Natural killer cell treated with Interleukin-12 subunit alpha and Interleukin-12 subunit beta and Interleukin-15 and Interleukin-18, amount 100 ng/mL, for 72 hours (primary cell): Measurements from ENCODE around the gene RASA3. TPM values are rescaled to one million over a fixed set of nuclear protein-coding genes. Genes with fewer than 3 reads are reported as not detected.

Source experiments
- ATAC-seq, 2 donors: fragments of 150-1000 bp; cut with Tn5 transposase in 1 of 2; sonication (Bioruptor Pico), chemical (Tn5 transposase) in 1 of 2; 2 replicates each; pipeline ENCODE4 v1.10.0; 2021
- DNase-seq: peaks from one replicate; pipeline ENCODE4 v3.0.0; 2022; ENCODE audit warnings: low spot score
- H3K27ac Mint-ChIP-seq, 2 donors: 1 replicate in 1 of 2; 2 replicates in 1 of 2; pipeline ENCODE4 v1.8.0; 2022; ENCODE audit warnings: mixed read lengths in 2 of 2, mild to moderate bottlenecking in 1 of 2, moderate library complexity in 1 of 2
- H3K27me3 Mint-ChIP-seq, 2 donors: 1 replicate in 1 of 2; 2 replicates in 1 of 2; pipeline ENCODE4 v1.8.0; 2022; ENCODE audit warnings: mixed read lengths in 2 of 2
- H3K36me3 Mint-ChIP-seq: one replicate; pipeline ENCODE4 v1.8.0; 2022; ENCODE audit warnings: mixed read lengths
- H3K4me1 Mint-ChIP-seq, 2 donors: 1 replicate in 1 of 2; 2 replicates in 1 of 2; pipeline ENCODE4 v1.8.0; 2022; ENCODE audit warnings: low read depth in 2 of 2, mixed read lengths in 2 of 2, mild to moderate bottlenecking in 1 of 2
- H3K4me3 Mint-ChIP-seq: one replicate; pipeline ENCODE4 v1.8.0; 2022; ENCODE audit warnings: mixed read lengths
- H3K9me3 Mint-ChIP-seq: 2 replicates; pipeline ENCODE4 v1.8.0; 2022; ENCODE audit warnings: mixed read lengths
- total RNA-seq, 2 donors: library from RNA; stranded (reverse); gene quantifications; one replicate each; pipeline ENCODE4 v1.2.3, GENCODE V29; 2022

Gene RASA3
- total RNA-seq, 2 donors from 2014 or later = 6.9 to 11.7 TPM

DNA sequence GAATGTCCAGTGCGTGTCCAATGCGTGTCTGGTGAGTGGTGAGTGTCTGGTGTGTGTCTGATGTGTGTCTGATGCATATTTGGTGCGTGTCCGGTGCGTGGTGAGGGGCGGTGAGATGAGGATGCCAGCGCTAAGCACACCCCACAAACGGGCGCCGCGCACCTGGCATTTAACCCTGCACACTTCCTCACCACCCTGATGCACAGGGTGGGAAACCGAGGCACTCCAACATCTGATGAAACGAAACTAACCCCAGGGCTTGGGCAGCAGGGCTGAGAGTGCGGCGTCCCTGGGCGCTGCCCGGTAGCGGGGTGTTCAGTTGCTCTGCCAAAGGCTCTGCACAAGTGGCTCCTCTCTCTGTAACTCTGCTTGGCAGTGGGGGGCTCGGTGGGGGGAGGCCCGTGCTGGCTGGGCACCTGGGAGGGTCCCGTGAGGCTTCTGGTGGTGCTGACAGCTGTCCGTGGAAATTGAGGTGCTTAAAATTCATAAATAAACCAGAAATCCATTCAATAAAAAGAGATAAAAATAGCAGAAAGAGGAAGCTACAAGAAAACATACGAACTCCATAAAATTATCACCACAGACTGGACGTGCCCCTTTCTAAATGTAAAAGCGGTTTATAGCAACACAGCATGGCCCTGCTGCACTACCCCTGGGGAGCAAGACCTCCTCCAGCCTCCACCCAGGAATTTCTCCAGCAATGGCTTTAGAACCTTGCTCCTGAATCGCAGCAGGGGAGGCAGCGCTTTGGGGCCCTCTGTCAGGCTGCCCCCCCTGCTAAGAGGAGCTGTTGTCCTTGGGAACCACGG, 76.0 kb downstream of the RASA3 start:
- H3K36me3 Mint-ChIP-seq = no peaks in the 10 kb centered on the region
- no peak for ATAC-seq
- peaks cover 29 to 57% of the 10 kb centered on the region in 2 donors for H3K4me1 Mint-ChIP-seq
- H3K27ac Mint-ChIP-seq = peak overlapping the region in 1 of 2 donors; percentile 51
- no peak overlapping the region for H3K4me3 Mint-ChIP-seq
- no peaks in the 10 kb centered on the region for H3K9me3 Mint-ChIP-seq
- DNase-seq = no peak
- H3K27me3 Mint-ChIP-seq = no peaks in the 10 kb centered on the region

DNA sequence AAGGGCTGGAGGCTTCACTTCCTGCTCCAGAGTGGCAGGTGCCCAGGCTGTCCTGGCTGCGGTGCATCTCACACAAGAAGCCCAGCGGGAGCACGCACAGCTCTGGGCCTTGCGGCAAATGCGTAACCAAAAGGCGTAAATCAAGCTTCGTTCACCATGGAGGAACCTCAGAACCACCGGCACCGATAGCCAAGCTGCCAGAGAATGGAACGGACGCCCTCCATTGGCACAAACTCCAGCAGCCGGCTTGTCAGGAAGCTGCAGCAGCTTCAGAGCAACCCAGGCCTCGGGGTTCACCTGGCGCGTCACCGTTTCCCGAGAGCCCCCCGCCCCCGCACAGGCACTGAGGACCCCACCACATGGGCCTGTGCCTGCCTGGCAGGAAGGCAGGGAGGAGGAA, 76.7 kb downstream of the RASA3 start:
- DNase-seq = no peak
- Mint-ChIP-seq H3K27ac (no peak overlapping the region), H3K4me3 (no peak overlapping the region)

DNA sequence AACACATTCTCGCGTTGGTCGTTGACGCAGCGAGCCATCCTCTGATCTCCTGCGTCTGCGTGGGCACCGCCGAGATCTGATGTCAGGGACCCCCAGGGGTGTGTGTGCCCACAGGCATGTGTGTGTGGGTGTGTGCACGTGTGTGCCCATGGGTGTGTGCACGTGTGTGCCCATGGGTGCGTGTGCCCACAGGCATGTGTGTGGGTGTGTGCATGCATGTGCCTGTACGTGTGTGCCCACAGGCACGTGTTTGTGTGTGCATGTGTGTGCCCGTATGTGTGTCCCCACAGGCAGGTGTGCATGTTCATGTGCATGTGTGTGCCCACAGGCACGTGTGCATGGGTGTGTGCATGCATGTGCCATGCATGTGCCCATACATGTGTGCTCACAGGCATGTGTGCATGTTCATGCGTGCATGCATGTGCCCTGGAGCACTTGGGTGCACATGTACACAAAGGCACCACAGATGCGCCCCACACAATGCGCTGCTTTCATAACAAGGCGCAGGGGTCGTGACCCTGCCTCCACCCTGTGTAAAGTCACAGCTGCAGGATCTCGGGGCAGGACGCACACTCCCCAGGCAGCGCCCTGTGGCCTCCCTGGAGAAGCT, 77.5 kb downstream of the RASA3 start:
- Mint-ChIP-seq H3K27ac (no peak overlapping the region), H3K27me3 (no peaks in the 10 kb centered on the region), H3K9me3 (no peaks in the 10 kb centered on the region), H3K36me3 (no peaks in the 10 kb centered on the region), H3K4me1 (peaks cover 27 to 59% of the 10 kb centered on the region in 2 donors), H3K4me3 (no peak overlapping the region)
- DNase-seq (no peak), ATAC-seq (no peak)

More for the DNA sequence above, 76.7 kb downstream of the RASA3 start:
- Mint-ChIP-seq H3K9me3 (no peaks in the 10 kb centered on the region), H3K27me3 (no peaks in the 10 kb centered on the region), H3K4me1 (peaks cover 29 to 57% of the 10 kb centered on the region in 2 donors), H3K36me3 (no peaks in the 10 kb centered on the region)
- ATAC-seq = no peak

DNA sequence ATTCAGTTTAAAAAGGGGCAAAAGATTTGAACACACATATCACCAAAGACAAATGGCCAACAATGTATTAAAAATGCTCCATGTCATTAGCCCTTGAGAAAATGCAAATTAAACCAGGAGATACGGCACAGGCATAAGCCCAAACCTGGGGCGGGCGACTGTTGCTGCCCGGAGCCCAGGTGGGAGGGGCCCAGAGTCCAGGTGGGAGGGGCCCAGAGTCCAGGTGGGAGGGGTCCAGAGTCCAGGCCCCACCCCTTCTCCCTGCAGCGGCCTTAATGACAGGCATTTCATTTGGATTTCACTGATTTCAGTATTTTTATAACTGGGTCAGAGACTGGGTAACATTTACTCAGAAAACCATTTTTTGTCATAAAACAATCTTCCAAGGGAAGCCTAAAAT, 78.2 kb downstream of the RASA3 start:
- DNase-seq = no peak
- Mint-ChIP-seq H3K4me1 (peaks cover 27 to 59% of the 10 kb centered on the region in 2 donors), H3K9me3 (no peaks in the 10 kb centered on the region), H3K4me3 (no peak overlapping the region), H3K27me3 (no peaks in the 10 kb centered on the region), H3K27ac (no peak overlapping the region), H3K36me3 (no peaks in the 10 kb centered on the region)
- ATAC-seq = no peak

DNA sequence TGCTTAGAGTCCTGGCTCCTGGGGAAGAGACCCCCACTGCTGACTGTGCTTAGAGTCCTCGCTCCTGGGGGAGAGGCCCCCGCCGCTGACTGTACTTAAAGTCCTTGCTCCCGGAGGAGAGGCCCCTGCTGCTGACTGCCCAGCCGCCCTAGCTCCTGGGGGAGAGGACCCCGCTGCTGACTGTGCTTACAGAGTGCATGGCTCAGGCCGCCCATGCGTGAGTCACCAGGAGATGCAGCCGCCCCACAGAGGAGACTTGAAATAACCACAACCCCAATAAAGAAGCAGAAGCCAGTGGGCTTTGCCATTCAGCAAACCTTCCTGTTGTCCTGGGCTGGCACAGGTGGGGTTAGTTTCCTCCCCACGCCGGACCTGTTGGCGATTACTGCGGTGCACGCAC, 79.4 kb downstream of the RASA3 start:
- Mint-ChIP-seq H3K36me3 (no peaks in the 10 kb centered on the region), H3K4me1 (peaks cover 32 to 57% of the 10 kb centered on the region in 2 donors), H3K27me3 (no peaks in the 10 kb centered on the region), H3K9me3 (no peaks in the 10 kb centered on the region), H3K4me3 (no peak overlapping the region), H3K27ac (peak overlapping the region; percentile 47 to 76)
- DNase-seq (no peak), ATAC-seq (no peak)

DNA sequence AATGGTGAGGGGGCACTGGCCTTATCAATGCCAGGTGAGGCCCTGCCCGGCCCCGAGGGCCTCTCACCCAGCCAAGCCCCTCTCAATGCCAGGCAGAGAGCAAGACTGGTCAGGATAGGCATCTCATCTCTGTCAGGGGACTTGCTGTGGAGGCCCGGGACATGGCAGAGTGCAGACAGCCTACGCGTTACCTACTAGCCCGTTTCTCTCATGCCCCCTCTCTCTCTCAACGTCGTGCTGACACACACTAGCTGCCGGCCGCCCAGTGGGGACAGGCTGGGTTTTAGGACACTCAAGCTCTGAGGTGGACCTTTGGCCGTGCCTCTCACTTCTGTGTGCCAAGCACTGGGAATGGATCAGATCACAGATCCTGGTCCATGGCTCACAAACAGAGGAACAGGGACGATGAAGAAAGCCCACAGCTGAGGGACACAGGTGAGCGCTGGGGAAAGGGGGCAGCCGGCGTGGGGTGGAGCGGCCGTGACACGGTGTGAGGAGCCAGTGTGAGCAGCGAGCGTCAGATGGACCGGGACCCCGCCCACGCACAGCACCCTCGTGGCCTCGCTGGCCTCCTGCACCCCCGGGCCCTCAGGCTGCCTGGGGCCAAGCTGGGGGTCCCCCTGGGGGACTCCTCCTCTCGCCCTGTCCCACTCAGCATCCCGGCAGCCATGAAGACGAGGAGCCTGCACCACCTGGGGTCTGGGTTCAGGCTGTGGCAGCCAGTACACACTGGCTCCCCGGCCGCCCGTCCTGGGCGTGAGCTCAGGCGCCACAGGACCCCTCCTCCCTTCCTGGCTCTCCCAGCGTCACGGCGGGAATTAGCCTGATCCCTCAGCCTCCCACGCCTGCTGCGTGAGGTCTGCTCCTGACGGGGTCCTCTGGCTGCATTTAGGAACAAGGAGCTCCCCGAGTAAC, 81.6 kb downstream of the RASA3 start:
- Mint-ChIP-seq H3K9me3 (no peaks in the 10 kb centered on the region), H3K4me3 (no peak overlapping the region), H3K27ac (peak overlapping the region in 1 of 2 donors; percentile 16), H3K27me3 (no peaks in the 10 kb centered on the region), H3K4me1 (peaks cover 37 to 52% of the 10 kb centered on the region in 2 donors), H3K36me3 (no peaks in the 10 kb centered on the region)
- ATAC-seq (no peak), DNase-seq (no peak)

DNA sequence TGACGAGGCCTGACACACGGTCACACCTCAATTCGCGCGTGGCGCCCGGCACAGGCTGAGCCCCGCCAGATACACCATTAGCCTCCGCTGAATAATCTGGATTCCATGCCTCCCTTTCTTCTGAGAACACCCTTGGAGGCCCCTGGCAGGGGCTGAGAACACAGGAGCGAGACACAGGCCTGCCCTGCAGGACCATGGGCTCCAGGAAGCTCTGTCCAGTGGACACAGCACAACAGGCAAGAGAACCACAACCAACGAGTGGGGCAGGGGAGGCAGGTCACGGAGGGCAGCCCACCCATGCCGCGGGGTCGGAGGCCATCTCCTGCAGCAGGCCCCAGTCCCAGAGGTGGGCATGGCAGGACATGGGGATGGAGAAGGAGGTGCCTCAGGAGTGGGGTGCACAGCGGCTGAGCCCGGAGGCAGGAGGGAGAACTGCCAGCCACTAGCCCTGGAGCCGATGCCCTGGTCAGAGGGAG, 82.8 kb downstream of the RASA3 start:
- Mint-ChIP-seq H3K4me1 (peaks cover 44 to 56% of the 10 kb centered on the region in 2 donors), H3K4me3 (peak overlapping the region; percentile 84), H3K36me3 (no peaks in the 10 kb centered on the region), H3K9me3 (no peaks in the 10 kb centered on the region), H3K27me3 (no peaks in the 10 kb centered on the region), H3K27ac (peak overlapping the region; percentile 72)
- DNase-seq (no peak), ATAC-seq (peak in 1 of 2 donors; percentile 11)

DNA sequence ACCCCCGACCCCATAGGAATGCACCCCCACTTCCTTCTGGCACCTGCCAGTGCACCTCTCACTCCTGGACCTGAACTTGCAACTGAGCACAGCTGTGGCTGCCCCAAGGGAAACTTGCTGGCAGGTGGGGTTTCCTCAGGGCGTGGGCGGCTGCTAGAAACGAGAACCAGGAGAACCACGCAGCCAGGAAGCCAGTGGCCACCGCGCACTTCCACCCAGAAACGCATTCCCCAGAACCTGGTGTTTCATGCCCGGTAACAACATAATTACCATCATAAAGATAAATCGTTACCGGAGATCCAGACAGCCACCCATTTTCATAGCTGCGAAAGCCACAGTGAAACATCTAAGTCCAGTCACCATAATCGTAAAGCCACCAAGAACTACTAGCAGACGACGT, 83.4 kb downstream of the RASA3 start:
- ATAC-seq (peak; percentile 56 to 74), DNase-seq (peak; percentile 75)
- no peaks in the 10 kb centered on the region for H3K9me3 Mint-ChIP-seq
- no peaks in the 10 kb centered on the region for H3K27me3 Mint-ChIP-seq
- H3K27ac Mint-ChIP-seq = peak overlapping the region; percentile 72
- H3K4me1 Mint-ChIP-seq = peaks cover 47 to 60% of the 10 kb centered on the region in 2 donors
- H3K4me3 Mint-ChIP-seq = peak overlapping the region; percentile 84
- no peaks in the 10 kb centered on the region for H3K36me3 Mint-ChIP-seq

DNA sequence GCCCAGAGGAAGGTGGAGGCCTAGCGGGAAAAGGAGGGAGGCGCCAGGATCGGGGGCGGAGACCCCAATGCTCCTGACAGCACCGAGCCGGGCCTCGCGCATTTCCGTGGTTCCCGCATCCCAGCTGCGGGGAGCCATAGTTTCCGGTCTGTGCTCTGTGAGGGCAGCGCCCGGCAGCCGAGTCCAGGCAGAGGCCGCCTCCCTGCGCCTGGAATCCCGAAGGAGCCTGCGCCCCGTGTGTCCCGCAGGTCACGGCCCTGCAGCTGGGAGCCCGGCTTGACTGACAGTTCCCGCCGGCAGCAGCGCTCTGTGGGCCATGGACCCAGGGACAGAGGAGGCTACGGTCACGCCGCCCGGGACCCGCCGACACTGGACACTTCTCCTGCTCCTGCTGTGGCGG, 84.0 kb downstream of the RASA3 start:
- H3K4me1 Mint-ChIP-seq = peaks cover 48 to 60% of the 10 kb centered on the region in 2 donors
- H3K27me3 Mint-ChIP-seq = no peaks in the 10 kb centered on the region
- peak overlapping the region; percentile 42 for H3K4me3 Mint-ChIP-seq
- ATAC-seq (peak in 1 of 2 donors; percentile 45), DNase-seq (no peak)
- peak overlapping the region in 1 of 2 donors; percentile 66 for H3K27ac Mint-ChIP-seq
- no peaks in the 10 kb centered on the region for H3K36me3 Mint-ChIP-seq
- no peaks in the 10 kb centered on the region for H3K9me3 Mint-ChIP-seq

DNA sequence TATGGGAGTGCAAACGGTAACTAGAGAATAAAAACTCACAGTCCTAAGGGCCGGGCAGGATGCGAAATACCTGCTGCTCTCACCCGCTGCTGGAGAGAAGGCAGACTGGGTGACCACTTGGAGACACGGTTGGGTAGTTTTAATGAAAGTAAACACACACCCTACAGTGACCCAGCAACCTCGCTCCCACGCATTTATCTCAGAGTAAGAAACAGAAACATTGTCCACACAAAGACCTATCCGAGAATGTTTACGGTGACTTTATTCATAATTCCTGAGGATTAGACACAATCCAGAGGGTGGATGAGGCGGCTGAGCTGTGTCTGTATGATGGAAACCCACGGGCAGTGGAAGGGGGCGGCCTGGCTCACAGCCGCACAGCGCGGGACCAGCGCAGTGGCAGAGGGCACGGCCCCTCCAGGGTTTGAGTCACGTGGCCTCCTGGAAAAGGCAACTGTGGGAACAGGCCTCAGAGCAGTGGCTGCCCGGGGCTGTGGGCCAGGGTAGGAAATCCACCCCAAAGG, 85.0 kb downstream of the RASA3 start:
- H3K4me3 Mint-ChIP-seq = peak overlapping the region; percentile 42
- no peak for DNase-seq
- peak overlapping the region; percentile 44 to 66 for H3K27ac Mint-ChIP-seq
- ATAC-seq = no peak
- peaks cover 49 to 62% of the 10 kb centered on the region in 2 donors for H3K4me1 Mint-ChIP-seq
- H3K9me3 Mint-ChIP-seq = no peaks in the 10 kb centered on the region
- H3K27me3 Mint-ChIP-seq = no peaks in the 10 kb centered on the region
- no peaks in the 10 kb centered on the region for H3K36me3 Mint-ChIP-seq

DNA sequence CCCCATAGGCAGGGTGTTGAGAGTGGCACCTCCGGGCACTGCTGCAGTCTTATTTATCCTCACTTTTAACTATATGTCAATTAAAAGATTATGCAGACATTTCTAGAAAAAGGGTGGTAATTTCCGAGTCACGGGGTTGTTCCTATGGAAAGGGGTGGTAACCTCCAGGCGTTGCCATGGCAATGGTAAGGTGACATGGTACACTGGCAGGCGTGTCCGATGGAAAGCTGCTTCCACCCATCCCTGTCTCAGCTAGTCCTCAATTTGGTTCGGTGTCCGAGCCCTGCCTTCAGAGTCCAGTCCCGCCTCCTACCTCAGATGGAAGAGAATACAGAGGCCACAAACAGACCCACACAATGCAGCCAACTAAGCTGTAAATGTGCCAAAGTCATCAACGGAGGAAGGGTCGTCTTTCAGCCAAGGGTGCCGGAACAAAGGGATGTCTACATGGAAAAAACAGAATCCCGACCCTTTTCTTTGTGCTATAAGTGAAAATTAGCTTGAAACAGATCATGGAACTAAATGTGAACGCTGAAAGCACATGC, 85.9 kb downstream of the RASA3 start:
- no peaks in the 10 kb centered on the region for H3K36me3 Mint-ChIP-seq
- ATAC-seq = no peak
- H3K4me1 Mint-ChIP-seq = peaks cover 49 to 58% of the 10 kb centered on the region in 2 donors
- DNase-seq = no peak
- H3K4me3 Mint-ChIP-seq = no peak overlapping the region
- no peaks in the 10 kb centered on the region for H3K27me3 Mint-ChIP-seq
- peak overlapping the region; percentile 66 to 67 for H3K27ac Mint-ChIP-seq
- H3K9me3 Mint-ChIP-seq = no peaks in the 10 kb centered on the region

DNA sequence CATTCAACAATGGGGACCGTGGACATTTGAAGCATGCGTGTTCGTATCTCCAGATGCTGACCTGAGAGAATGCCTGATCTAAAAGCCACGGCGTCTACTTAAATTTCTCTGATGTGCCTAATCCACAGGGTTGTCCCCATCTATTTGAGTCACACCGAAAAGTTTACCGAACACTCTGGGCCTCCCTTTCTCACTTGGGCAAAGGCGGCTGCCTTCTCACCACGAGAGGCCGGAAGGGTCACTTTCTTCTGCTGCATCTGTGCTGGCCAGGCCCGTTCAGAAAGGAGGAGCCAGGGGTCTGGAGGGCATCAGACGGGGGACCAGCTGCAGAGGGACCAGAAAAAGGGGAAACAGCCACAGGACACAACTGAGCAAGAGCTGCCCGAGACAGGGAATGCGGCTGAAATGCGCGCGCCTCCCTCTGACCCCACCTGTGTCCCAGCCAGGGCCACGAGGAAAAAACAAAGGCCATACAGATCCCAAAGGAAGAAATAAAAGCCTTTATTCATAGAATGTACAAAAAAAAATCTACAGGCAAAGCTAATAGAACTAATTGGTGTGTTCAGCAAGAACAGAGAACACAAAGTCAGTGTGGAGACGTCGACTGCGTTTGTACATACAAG, 87.2 kb downstream of the RASA3 start:
- Mint-ChIP-seq H3K4me3 (no peak overlapping the region), H3K36me3 (no peaks in the 10 kb centered on the region), H3K27ac (peak overlapping the region; percentile 67 to 92), H3K9me3 (no peaks in the 10 kb centered on the region), H3K4me1 (peaks cover 49 to 56% of the 10 kb centered on the region in 2 donors), H3K27me3 (no peaks in the 10 kb centered on the region)
- no peak for ATAC-seq
- no peak for DNase-seq

DNA sequence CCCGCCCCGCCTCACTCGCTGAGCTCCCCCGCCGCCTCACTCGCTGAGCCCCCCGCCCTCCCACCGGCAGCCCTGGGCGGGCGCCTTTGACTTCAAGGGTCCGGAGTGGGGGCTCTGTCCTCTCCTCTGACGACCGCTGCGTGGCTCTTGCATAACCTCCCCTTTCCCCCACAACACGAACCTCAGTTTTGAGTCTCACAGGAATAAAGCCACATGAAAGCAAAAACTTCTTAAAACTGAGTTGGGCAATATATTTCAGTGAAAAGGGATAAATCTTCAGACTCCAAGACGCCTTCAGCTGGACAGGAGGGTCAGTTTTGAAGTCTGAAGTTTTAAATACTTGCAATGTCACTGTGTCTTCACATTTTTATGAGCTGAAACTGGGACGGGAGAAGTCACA, 87.9 kb downstream of the RASA3 start:
- H3K4me1 Mint-ChIP-seq = peaks cover 47 to 53% of the 10 kb centered on the region in 2 donors
- H3K27ac Mint-ChIP-seq = peak overlapping the region; percentile 67 to 92
- H3K36me3 Mint-ChIP-seq = no peaks in the 10 kb centered on the region
- no peaks in the 10 kb centered on the region for H3K27me3 Mint-ChIP-seq
- no peak overlapping the region for H3K4me3 Mint-ChIP-seq
- H3K9me3 Mint-ChIP-seq = no peaks in the 10 kb centered on the region
- ATAC-seq = no peak
- DNase-seq = no peak
